H54 (cell line): ENCODE results near the gene KRT40.

Experiments used
- DNase-seq: peaks from one replicate; pipeline ENCODE4 v3.0.0; 2011; ENCODE audit warnings: low spot score, mixed read lengths; ENCODE audit not compliant: insufficient read length
- FAIRE-seq: peaks from 3 replicates; lab custom pipeline; 2011; peaks lifted over from hg19 to GRCh38; lab: Jason Lieb, UNC
- POLR2A ChIP-seq: IDR thresholded peaks from 2 replicates; pipeline ENCODE4 v1.6.1; 2011; ENCODE audit warnings: low read depth, mild to moderate bottlenecking, low read length

Gene KRT40

GRCh38 chr17:40984226-40984625 lies at the start of gene KRT40:
Gene KRT40 (minus strand): TSS chr17:40984326. CDS start chr17:40984273, 53 bp downstream.
- no peak for DNase-seq
- TF ChIP-seq POLR2A = no peak
- FAIRE-seq = no peak

- no peak for TF ChIP-seq POLR2A
- DNase-seq (no peak), FAIRE-seq (no peak)
Observed at GRCh38 chr17:41029633-41030245, 45.6 kb upstream of the KRT40 start, which contains the start of gene KRTAP1-4. Gene KRTAP1-4 (minus strand): TSS chr17:41030195. CDS start chr17:41030078, 117 bp downstream.

GRCh38 chr17:41026715-41027471 lies 42.8 kb upstream of the KRT40 start, which contains the start of gene KRTAP1-5:
Gene KRTAP1-5 (minus strand): TSS chr17:41027208. CDS start chr17:41027155, 53 bp downstream.
- FAIRE-seq (no peak), DNase-seq (no peak)

DNA sequence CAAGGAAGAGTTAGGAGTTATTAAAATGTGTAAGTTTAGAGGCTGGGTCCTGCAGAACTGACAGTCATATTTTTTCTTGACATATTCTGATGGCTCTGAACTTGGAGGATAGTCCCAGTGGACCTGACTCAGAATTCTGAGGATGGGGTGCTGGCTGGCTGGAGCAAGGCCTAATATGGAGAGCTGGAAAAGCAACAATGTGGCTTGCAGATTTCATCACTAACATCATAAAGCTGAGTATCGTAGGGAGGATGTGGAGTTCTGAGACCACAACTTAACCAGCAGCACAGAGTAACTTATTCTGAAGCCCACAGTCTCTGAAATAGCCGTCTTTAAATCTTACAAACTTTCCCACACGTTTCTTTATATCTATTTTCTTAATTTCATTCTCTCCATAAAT lies 40.6 kb upstream of the KRT40 start:
- TF ChIP-seq POLR2A = no peak
- FAIRE-seq (no peak), DNase-seq (no peak)

More at GRCh38 chr17:41026715-41027471, 42.8 kb upstream of the KRT40 start, which contains the start of gene KRTAP1-5:
- no peak for TF ChIP-seq POLR2A

DNA sequence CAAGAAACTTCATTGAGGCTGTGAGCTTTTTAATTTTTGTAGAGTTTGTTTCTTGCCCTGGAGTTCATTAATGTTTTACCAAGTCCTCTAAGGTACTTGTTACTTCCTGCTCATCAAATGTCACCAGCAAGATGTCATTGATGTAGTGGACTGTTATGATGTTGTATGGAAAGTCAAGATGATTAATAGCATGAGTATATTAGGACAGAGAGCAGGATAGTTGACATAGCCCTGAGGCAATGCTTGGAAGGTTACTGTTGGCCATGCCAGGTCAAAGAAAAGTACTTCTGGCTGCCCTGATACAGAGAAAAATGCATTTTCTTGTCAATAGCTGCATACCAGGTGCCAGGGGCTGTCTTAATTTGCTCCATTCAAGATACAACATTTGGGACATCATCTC lies 36.2 kb upstream of the KRT40 start:
- no peak for TF ChIP-seq POLR2A
- FAIRE-seq (no peak), DNase-seq (no peak)

- TF ChIP-seq POLR2A = no peak
- FAIRE-seq = no peak
- DNase-seq = no peak
Observed at GRCh38 chr17:41019415-41019814, 35.3 kb upstream of the KRT40 start.

GRCh38 chr17:41018541-41018940 lies 34.4 kb upstream of the KRT40 start:
- no peak for TF ChIP-seq POLR2A
- FAIRE-seq = no peak
- DNase-seq = no peak

- no peak for TF ChIP-seq POLR2A
- DNase-seq (no peak), FAIRE-seq (no peak)
Observed at GRCh38 chr17:41016578-41017215, 32.6 kb upstream of the KRT40 start.

DNA sequence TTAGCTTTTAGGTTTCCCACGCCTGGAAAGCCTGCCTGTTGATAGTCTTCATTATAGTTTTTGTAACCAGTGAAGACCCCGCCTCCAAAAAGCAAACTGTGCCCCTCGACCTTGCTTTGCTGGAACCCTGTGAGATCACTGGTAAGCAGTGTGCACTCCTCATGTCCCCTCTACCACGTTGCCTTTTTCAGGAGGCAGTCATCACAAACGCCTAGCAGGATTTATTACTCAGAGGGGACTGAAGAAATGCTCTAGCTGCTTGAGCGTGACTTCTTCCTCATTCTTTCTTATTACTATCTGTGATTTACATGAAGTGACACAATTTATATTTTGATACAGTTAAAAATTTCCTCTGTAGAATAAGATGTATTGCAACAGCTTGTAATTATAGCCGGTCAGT lies 31.3 kb upstream of the KRT40 start:
- FAIRE-seq = no peak
- TF ChIP-seq POLR2A = no peak
- DNase-seq = no peak

- DNase-seq = no peak
- no peak for TF ChIP-seq POLR2A
- no peak for FAIRE-seq
Observed at GRCh38 chr17:41013606-41014005, 29.5 kb upstream of the KRT40 start.

DNA sequence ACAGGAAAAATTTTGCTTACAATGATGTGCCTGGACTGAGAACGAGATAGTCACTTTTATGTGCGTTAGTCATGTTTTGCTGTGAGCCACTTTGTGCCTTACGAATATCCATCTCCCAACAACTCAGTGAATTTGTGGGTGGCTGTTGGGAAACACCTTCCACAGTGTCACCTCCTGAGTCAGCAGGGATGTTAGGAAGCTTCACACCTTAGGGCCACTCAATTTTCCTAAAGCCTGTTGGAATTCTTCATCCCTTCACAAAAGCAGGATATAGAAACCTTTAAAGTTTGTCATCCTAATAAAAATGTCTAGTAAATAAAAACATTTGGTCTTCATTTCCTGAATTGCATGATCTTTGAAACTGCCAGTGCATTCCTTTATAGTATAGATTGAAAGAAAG lies 29.1 kb upstream of the KRT40 start:
- DNase-seq (no peak), FAIRE-seq (peak; percentile 70)
- TF ChIP-seq POLR2A = no peak

GRCh38 chr17:41012326-41013120 lies 28.4 kb upstream of the KRT40 start:
- no peak for FAIRE-seq
- DNase-seq = no peak
- TF ChIP-seq POLR2A = no peak

GRCh38 chr17:41010441-41010840 lies 26.3 kb upstream of the KRT40 start:
- TF ChIP-seq POLR2A = no peak
- FAIRE-seq = no peak
- DNase-seq = no peak
